Mammary epithelial cell (primary cell): Measurements from ENCODE around the gene TNFRSF14.

Experiments used
- CTCF ChIP-seq, 2 donors: IDR thresholded peaks in 1 of 2; conservative IDR thresholded peaks in 1 of 2; 2 replicates each; pipeline ENCODE4 v1.5.1; 2011 to 2012; ENCODE audit warnings: inconsistent platforms in 2 of 2, low read length in 2 of 2, mild to moderate bottlenecking in 2 of 2, control low read depth in 1 of 2, low read depth in 1 of 2; ENCODE audit not compliant: insufficient read depth in 1 of 2; ENCODE audit errors: extremely low read depth in 1 of 2
- EZH2 ChIP-seq: IDR thresholded peaks from 2 replicates; pipeline ENCODE4 v1.6.1; 2012; ENCODE audit warnings: low read length, inconsistent platforms, borderline replicate concordance

GRCh38 chr1:2592672-2593071 lies 36.5 kb downstream of the TNFRSF14 start:
- TF ChIP-seq CTCF (conservative IDR thresholded peaks at IDR 0.05 in 1 of 2, IDR thresholded peaks at IDR 0.05 in 1 of 2; ENCODE audit: extremely low read depth in 1 of 2, insufficient read depth in 1 of 2, low read depth in 1 of 2, low read length in 2 of 2) (no peak), EZH2 (no peak)
